ENCODE results near the gene ARIH2.
A peak's percentile ranks its signal among the peaks of the same experiment; 100 is the strongest.

ARIH2 gene

DNA sequence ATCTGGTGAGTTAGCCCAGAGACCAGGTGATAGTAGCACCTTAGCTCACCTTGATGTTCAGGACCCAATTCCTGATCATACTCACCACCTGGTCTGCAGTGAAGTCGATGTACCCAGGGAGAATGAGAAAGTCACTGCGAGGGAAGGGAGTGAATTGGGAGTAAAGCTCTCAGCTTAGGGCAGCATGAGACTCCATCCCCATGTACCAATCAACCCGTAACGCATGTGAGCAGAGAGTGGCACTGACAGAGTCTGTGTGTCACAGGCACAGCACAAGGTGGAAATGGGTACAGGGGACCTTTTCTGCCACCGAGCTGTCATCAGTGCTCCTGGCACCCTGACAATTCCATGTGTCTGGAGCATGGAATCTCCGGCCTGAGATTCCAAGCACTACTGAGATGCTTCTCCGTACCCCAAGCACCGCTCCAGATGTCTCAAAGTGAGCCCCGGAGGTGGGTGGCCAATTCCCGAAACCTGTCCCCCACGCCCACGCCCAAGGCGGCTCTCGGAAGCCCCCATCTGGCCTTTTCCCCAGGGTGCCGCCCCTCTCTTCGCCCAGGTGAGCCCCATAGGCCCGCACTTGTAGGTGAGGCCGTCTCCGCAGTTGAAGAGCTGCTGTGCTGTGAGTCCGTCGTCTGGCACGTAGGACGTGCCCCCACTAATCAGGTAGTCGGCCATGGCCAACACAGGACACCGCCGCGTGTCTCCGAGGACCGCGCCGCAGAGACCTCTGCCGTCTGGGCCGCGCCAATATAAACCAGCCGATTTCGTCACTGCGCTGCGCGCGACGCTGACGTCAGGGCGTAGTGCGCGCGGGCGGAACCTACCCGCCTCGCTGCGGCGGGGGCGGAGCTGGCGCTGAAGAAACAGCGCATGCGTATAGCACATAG is 110.3 kb downstream of the ARIH2 start, which contains the start of gene IMPDH2:
Gene IMPDH2 (minus strand): TSS at position 726 of the 890 bp plus-strand sequence. CDS start 48 bp downstream, at position 678.
- FAIRE-seq: peak; percentile 97
- DNase-seq (ENCODE audit: extremely low spot score, insufficient read length, low read depth): peak; percentile 75

DNA sequence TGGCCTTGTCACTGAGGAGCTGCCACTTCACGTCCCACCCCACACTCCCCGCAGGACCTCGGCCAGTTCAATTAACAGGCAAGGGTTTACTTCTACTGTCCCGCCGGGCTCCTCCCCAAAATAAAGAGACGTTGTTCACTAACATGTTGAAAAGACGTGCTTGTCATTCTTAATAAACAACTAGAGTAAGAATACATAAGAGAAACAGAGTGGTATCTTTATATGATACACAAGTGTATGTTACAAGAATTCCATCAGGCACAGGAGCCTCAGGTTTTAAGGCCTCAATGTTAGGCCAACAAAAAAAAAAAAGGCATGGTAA is 110.9 kb downstream of the ARIH2 start:
- DNase-seq (ENCODE audit: extremely low spot score, insufficient read length, low read depth) (no peak), FAIRE-seq (no peak)

DNA sequence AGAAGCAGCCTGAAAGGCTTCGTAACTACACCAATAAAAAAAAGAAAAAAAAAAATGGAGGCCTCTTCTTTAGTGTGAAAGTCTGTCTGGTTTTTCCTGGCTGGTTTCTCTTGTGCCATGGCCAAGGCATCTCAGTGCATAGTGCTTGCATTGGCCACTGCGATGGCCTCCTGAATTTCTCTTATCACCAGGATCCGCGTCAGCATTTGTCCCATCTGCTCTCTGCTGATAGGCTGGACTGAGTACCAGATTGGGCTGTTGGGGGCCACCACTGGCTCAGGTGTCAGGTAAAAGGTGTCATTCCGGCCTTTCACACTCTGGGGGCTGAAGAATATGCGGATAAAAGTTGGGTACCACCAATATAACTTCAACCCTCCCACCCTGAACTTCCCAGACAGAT is 111.7 kb downstream of the ARIH2 start:
- FAIRE-seq (no peak), DNase-seq (ENCODE audit: extremely low spot score, insufficient read length, low read depth) (no peak)

DNA sequence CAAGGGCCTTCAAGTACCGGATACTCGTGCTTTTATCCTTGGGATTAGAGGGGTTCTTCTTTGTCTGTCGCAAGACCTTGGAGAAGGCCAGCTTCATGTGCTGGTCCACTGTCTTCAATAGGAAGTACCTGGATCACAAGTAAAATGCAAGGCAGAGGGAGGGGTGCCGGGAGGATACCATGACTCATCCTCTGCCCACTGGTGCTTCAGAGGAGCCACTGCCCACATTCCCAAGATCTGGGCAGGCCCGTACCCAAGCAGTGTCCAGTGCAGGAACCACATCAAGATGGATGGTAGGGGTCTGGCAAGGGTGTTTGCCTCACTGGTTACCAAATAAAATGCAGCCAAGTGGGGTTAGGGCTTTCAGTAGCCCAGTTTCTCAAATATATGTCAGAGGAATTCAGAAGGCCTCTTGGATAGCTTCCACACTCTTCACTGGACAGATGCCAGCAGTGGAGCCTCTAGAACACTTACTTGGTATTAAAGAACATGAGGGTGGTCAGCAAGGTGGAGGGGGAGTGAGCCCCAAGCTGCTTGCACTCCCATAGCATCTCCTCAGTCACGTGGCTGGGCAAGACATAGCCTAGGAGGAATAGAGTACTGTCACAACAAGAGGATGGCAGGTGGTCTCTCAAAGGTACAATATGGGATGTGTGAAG is 114.1 kb downstream of the ARIH2 start:
- DNase-seq (ENCODE audit: extremely low spot score, insufficient read length, low read depth): no peak
- FAIRE-seq: no peak

DNA sequence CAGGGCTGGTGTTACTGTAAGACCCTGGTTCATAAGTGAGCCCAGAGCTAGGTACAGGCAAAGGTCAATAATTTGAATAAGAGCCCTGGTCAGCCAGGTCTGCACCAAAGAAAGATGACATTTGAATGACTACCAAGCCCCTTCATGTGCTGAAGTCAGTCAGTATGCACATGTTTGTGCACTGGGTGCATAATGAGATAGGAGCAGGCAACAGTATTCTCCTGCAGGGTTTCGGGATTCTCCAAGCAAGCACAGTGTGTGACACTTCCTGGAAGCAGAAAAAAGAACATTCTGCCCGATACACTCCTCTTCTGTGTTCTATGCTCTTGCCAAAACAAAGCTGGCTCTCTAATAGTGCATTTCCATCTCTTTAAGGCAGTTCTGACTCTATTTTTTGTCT is 116.0 kb downstream of the ARIH2 start:
- DNase-seq (ENCODE audit: extremely low spot score, insufficient read length, low read depth) (no peak), FAIRE-seq (no peak)

DNA sequence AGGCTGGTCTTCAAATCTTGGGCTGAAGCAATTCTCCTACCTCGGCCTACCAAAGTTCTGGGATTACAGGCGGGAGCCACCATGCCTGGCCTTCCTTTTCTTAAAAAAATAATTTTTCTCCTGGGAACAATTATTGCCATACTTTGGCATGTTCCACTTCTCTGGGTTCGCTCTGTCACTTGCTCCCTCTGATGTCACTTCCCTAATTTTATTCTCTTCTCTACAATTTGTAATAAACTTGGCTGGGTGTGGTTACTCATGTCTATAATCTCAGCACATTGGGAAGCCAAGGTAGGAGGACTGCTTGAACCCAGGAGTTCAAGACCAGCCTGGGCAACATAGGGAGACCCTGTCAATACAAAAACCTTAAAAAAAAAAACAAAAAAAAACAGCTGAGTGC is 116.6 kb downstream of the ARIH2 start:
- DNase-seq (ENCODE audit: extremely low spot score, insufficient read length, low read depth): no peak
- no peak for FAIRE-seq

Measured in GM18507 (cell line).